Calu3 (cell line): ENCODE data around the gene SCARF2. TPM values are rescaled to one million over a fixed set of nuclear protein-coding genes. Genes with fewer than 3 reads are reported as not detected.
"Not testable (repeated sequence)": the region's sequence is repeated elsewhere in the genome, so short reads cannot be mapped to it uniquely, and the experiment has no call there.

Source experiments
- BruUV-seq: library from RNA; stranded (reverse); fragments of 400-500 nt; replicated peaks from 2 replicates; lab custom pipeline; 2021; lab: Mats Ljungman, UMichigan
- CTCF ChIA-PET: fragments of 300-600 bp; sonication (Branson Sonifier 250); formaldehyde crosslinking; loops from one replicate; lab custom pipeline; 2022; ENCODE audit warnings: antibody characterized with exemption; lab: Charles Lee
- DNase-seq: peaks from one replicate; pipeline ENCODE4 v3.0.0; 2022
- H3K27ac Mint-ChIP-seq: one replicate; pipeline ENCODE4 v1.8.0; 2022; ENCODE audit warnings: mixed read lengths; ENCODE audit not compliant: unreplicated experiment
- H3K27me3 Mint-ChIP-seq: one replicate; pipeline ENCODE4 v1.8.0; 2022; ENCODE audit warnings: mixed read lengths; ENCODE audit not compliant: unreplicated experiment
- H3K36me3 Mint-ChIP-seq: one replicate; pipeline ENCODE4 v1.8.0; 2022; ENCODE audit warnings: mild to moderate bottlenecking, moderate library complexity, mixed read lengths; ENCODE audit not compliant: insufficient read depth, unreplicated experiment
- H3K4me1 Mint-ChIP-seq: one replicate; pipeline ENCODE4 v1.8.0; 2022; ENCODE audit warnings: mild to moderate bottlenecking, low read depth, mixed read lengths; ENCODE audit not compliant: unreplicated experiment
- H3K4me3 Mint-ChIP-seq: one replicate; pipeline ENCODE4 v1.8.0; 2022; ENCODE audit warnings: mild to moderate bottlenecking, low read depth, moderate library complexity, mixed read lengths; ENCODE audit not compliant: unreplicated experiment
- H3K9me3 Mint-ChIP-seq: one replicate; pipeline ENCODE4 v1.8.0; 2022; ENCODE audit warnings: low read depth, mixed read lengths; ENCODE audit not compliant: unreplicated experiment
- intact Hi-C: fragments of 100-400 bp; cut with micrococcal nuclease; formaldehyde crosslinking; loops from one replicate; pipeline ENCODE4 v1.10.0; 2022; ENCODE audit not compliant: unreplicated experiment
- total RNA-seq: library from RNA; stranded (reverse); gene quantifications from 2 replicates; pipeline ENCODE4 v1.2.3, GENCODE V29; 2022
- TF ChIP-seq, protein P1 (sequence below): fragments of 200-600 bp; IDR thresholded peaks from one replicate; pipeline ENCODE4 v1.8.0; 2022; ENCODE audit warnings: antibody characterized with exemption; ENCODE audit not compliant: unreplicated experiment

SCARF2 gene
- total RNA-seq, 1 experiment from 2014 or later: 0.68 TPM

DNA sequence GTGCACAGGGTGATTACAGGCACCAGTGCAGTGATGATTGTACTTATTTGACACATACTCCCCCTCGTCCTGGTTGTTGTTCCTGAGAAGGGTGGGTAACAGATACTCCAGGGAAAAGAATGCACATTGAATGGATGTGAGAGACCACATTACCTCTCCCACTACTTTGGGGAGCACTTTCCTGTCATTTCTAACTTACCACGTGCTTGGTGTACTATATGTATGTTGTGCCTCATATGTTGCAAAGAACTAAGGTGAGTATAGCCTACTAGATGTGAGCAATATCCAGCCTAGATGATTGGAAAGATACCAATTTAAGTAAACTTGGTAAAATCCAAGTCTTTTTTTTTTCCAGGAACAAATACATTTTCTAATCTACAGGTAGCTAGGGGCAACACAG lies 14.3 kb upstream of the SCARF2 start:
- no peaks in the 10 kb centered on the region for H3K4me1 Mint-ChIP-seq
- DNase-seq: no peak
- intact Hi-C loops: no loop called here

DNA sequence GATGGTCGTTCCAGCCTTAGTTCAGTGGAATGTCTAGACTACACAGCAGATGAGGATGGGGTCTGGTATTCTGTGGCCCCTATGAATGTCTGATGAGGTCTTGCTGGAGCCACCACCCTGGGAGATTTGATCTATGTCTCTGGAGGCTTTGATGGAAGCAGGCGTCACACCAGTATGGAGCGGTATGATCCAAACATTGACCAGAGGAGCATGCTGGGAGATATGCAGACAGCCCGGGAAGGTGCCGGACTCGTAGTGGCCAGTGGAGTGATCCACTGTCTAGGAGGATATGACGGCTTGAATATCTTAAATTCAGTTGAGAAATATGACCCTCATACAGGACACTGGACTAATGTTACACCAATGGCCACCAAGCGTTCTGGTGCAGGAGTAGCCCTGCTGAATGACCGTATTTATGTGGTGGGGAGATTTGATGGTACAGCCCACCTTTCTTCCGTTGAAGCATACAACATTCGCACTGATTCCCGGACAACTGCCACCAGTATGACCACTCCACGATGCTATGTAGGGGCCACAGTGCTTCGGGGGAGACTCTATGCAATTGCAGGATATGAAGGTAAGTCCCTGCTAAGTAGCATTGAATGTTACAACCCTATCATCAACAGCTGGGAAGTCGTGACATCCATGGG lies 13.6 kb upstream of the SCARF2 start:
- BruUV-seq, H3K4me1 Mint-ChIP-seq, H3K36me3 Mint-ChIP-seq, H3K27me3 Mint-ChIP-seq, intact Hi-C loops, H3K27ac Mint-ChIP-seq, CTCF ChIA-PET, DNase-seq, H3K4me3 Mint-ChIP-seq, H3K9me3 Mint-ChIP-seq: not testable (repeated sequence)

More for the DNA sequence above, 14.3 kb upstream of the SCARF2 start:
- Mint-ChIP-seq H3K36me3 (peaks cover 9% of the 10 kb centered on the region), H3K4me3 (no peak overlapping the region), H3K9me3 (no peaks in the 10 kb centered on the region), H3K27ac (no peak overlapping the region), H3K27me3 (no peaks in the 10 kb centered on the region)
- no TSS peak for BruUV-seq
- TF ChIP-seq, protein P1, sequence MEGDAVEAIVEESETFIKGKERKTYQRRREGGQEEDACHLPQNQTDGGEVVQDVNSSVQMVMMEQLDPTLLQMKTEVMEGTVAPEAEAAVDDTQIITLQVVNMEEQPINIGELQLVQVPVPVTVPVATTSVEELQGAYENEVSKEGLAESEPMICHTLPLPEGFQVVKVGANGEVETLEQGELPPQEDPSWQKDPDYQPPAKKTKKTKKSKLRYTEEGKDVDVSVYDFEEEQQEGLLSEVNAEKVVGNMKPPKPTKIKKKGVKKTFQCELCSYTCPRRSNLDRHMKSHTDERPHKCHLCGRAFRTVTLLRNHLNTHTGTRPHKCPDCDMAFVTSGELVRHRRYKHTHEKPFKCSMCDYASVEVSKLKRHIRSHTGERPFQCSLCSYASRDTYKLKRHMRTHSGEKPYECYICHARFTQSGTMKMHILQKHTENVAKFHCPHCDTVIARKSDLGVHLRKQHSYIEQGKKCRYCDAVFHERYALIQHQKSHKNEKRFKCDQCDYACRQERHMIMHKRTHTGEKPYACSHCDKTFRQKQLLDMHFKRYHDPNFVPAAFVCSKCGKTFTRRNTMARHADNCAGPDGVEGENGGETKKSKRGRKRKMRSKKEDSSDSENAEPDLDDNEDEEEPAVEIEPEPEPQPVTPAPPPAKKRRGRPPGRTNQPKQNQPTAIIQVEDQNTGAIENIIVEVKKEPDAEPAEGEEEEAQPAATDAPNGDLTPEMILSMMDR: no peak
- CTCF ChIA-PET: no interaction called here

DNA sequence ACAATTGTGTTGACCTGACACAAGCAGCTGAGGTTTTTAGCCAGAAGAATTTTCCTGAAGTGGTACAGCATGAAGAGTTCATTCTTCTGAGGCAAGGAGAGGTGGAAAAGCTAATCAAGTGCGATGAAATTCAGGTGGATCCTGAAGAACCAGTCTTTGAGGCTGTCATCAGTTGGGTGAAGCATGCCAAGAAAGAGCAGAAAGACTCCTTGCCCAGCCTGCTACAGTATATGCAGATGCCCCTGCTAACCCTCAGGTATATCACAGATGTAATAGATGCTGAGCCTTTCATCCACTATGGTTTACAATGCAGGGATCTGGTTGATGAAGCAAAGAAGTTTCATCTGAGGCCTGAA lies 12.9 kb upstream of the SCARF2 start:
- TF ChIP-seq, protein P1: no peak

DNA sequence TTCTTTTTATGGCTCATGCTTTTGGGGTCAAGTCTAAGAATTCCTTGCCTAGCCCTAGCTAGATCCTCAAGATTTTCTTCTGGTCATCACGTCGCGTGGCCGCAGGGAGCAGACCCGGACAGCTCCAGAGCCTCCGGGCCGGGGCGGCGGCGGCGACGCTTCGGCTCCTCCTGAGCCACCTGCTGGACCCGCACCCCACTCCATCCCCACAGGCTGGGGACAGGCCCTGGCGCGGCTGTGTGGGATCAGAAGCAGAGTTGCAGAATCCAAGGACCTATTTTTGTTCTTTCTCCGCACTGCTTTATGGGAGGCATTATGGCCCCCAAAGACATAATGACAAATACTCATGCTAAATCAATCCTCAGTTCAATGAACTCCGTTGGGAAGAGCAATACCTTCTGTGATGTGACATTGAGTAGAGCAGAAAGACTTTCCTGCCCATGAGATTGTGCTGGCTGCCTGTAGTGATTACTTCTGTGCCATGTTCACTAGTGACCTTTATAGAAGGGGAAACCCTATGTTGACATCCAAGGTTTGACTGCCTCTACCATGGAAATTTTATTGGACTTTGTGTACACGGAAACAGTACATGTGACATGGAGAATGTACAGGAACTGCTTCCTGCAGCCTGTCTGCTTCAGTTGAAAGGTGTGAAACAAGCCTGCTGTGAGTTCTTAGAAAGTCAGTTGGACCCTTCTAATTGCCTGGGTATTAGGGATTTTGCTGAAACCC lies 12.4 kb upstream of the SCARF2 start:
- Mint-ChIP-seq H3K4me1 (no peaks in the 10 kb centered on the region), H3K4me3 (no peak overlapping the region), H3K9me3 (no peaks in the 10 kb centered on the region), H3K36me3 (no peaks in the 10 kb centered on the region), H3K27me3 (no peaks in the 10 kb centered on the region), H3K27ac (no peak overlapping the region)
- CTCF ChIA-PET: interaction anchor here (0.6 kb wide), 1 partner anchor 32 kb away, joined by 8 read pairs; no protein-coding TSS in a partner anchor
- intact Hi-C loops: no loop called here
- BruUV-seq: no TSS peak
- TF ChIP-seq, protein P1: no peak
- DNase-seq: no peak

More for the DNA sequence above, 12.9 kb upstream of the SCARF2 start:
- no peak for DNase-seq
- H3K9me3 Mint-ChIP-seq: no peaks in the 10 kb centered on the region
- no peak overlapping the region for H3K4me3 Mint-ChIP-seq
- CTCF ChIA-PET: no interaction called here
- intact Hi-C loops: no loop called here
- H3K27me3 Mint-ChIP-seq: no peaks in the 10 kb centered on the region
- BruUV-seq: no TSS peak
- no peaks in the 10 kb centered on the region for H3K4me1 Mint-ChIP-seq
- no peak overlapping the region for H3K27ac Mint-ChIP-seq
- no peaks in the 10 kb centered on the region for H3K36me3 Mint-ChIP-seq

DNA sequence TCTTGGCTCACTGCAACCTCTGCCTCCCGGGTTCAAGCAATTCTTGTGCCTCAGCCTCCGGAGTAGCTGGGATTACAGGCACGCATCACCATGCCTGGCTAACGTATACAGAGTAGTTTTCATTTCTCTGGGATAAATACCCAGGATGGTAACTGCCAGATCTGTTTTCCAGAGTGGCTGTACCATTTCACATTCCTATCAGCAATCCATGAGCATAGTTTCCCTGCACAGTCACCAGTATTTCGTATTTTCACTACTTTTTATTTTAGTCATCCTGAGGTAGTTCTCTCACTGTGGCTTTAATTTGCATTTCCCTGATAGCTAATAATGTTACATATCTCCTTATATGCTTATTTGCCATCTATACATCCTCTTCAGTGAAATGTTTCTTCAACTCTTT lies 11.0 kb upstream of the SCARF2 start:
- CTCF ChIA-PET: no interaction called here
- Mint-ChIP-seq H3K27ac (no peak overlapping the region), H3K36me3 (no peaks in the 10 kb centered on the region), H3K4me3 (no peak overlapping the region), H3K4me1 (no peaks in the 10 kb centered on the region), H3K9me3 (no peaks in the 10 kb centered on the region), H3K27me3 (no peaks in the 10 kb centered on the region)
- no TSS peak for BruUV-seq
- TF ChIP-seq, protein P1: no peak
- intact Hi-C loops: no loop called here
- DNase-seq: no peak
